NCI-H1694 treated with DMSO at 0.1 percent for 48 hours (cell line): ENCODE measurements around the gene COL4A6.
"Not testable (repeated sequence)": the region's sequence is repeated elsewhere in the genome, so short reads cannot be mapped to it uniquely, and the experiment has no call there.

Experiments used
- DNase-seq: peaks from one replicate; lab custom pipeline; 2025; lab: John Stamatoyannopoulos, UW

Gene COL4A6

DNA sequence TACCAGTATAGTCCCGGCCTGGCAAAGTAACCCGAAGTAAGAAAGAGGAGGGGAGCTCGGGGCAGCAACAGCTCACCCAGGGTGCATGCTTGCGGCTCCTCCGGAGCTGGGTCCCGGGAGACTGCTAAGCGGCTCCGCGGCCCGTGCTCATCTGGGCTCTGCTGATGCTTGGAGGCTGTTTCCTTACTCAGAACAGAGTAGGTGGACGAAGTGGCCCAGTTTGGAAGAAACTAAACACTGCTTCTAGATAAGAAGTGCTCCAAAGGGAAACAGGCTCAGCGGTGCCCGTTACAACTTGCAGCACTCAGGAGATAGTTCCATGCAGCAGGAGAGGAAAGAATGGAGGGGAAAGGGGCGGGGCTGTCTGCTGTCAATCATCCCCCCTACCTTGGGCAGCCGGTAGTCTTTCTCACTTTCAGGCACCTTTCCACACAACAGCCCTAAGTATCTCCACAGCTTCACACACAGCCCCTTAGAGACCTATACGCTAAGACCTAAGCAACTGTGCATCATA is at the start of gene COL4A6:
TSS of gene COL4A6 (minus strand) at position 313 of the 514 bp plus-strand sequence. CDS start at position 87, 226 bp downstream.
- DNase-seq, result no peak

DNA sequence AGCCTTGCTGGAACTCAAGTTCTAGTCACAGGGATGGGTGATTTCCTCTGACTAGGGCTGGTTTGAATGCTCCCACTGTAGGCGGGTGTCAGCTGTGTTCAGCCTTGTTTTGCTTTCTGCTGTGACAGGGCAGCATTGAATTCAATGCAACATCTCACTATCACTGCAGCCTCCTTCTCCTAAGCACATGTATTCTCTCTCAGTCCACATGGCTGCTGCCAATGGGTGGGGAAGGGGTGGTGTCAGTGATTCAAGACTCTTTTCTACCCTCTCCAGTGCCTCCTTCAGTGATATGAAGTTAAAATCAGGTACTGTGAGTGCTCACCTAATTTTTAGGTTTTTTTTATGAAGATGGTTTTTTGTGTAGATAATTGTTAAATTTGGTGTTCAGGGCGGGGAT is 47.7 kb upstream of the COL4A6 start:
- no peak for DNase-seq

DNA sequence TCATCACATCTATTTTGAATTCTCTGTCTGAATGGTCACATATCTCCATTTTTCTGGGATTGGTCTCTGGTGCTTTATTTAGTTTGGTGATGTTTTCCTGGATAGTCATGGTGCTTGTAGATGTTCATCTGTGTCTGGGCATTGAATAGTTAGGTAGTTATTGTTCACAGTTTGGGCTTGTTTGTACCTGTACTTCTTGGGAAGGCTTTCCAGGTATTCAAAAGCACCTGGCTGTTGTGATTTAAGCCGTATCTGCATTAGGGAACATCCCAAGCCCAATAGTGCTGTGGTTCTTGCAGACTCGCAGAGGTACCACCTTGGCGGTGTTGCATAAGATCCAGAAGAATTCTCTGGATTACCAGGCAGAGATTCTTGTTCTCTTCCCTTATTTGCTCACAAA is 46.0 kb upstream of the COL4A6 start:
- DNase-seq, result no peak

DNA sequence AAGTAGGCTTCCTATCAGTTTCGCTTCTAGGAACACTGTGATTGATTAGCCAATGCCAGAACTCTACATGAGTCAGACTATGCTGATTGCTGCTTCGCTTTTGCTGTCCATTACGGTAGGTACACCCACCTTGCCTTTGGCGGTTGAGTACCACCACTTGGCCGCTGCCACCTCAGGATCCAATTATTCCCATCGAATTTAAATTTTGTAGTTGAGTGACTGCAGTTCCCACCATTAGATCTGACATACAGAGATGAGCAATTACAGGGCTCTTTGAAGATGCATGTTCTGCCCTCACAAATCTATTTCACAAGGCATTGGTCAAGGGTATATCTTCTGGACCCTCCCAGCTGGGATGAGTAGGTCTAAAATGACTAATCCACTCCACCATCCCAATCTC is 43.3 kb upstream of the COL4A6 start:
- DNase-seq, result not testable (repeated sequence)

DNA sequence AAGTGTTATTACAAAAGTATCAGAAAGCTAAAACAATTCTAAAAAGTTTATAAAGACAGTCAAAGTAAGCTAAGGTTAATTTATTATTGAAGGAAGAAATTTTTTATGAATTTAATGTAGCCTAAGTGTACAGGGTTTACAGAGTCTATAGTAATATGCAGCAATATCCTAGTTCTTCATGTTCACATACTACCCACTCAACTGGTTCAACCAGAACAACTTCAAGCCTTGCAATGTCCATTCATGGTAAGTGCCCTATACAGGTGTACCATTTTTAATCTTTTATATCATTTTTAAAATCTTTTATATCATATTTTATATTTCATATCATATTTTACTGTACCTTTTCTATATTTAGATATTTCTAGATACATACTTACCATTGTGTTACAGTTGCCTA is 35.8 kb upstream of the COL4A6 start:
- DNase-seq, result no peak

DNA sequence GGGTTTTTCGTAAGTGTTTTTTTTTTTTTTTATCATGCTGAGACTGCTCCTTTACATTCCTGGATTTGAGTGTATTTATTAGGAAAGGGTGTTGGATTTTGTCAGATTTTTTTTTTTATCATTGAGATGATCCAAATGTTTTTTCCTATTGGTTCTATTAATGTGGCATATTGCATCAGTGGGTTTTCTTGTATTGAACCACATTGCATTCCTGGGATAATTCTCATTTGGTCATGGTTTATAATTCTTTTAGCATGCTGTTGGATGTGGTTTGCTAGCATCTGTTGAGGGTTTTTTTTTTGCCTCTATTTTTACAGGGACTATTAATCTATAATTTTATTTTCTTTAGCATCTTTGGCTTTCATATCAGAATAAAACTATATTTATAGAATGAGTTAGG is 30.3 kb upstream of the COL4A6 start:
- no peak for DNase-seq

DNA sequence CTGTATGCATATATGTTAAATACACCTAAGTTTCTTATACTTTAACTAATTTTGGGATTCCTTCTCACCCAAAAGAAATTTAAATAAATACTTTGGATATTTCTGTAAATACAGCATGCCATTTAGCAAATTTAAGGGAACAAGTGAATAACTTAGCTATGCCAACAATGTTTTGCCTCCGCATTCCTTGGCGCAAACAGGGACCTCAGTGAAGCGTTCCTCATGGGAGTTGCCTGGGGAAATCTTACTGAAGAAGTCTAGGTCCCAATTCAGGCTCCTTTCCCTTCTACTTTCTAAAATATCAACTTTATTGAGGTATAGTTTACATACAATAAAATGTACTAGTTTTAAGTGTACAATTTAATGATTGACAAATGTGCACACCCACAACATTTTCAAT is 26.4 kb upstream of the COL4A6 start:
- DNase-seq, result no peak

DNA sequence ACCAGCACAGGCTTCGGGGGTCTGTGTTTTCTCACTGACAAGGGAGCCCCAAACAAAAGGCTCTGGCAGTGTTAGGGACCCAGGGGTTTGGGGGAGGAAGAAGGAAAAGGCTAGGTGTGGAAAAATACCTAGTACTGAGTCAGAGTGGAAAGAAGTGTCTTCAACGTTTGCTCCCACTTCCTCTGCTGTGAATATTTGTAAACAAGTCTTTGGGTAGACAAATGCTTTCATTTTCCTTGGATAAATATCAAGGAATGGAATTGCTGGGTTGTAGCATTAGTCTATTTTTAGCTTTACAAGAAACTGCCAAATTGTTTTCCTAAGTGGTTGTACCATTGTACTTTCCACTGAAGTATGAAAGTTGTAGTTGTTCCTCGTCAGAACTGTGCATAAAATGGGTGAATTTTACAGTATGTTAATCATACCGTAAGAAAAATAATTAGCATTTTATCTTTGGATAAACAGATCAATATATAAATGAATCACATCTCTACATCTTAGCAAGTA is 18.8 kb upstream of the COL4A6 start:
- DNase-seq, result no peak

DNA sequence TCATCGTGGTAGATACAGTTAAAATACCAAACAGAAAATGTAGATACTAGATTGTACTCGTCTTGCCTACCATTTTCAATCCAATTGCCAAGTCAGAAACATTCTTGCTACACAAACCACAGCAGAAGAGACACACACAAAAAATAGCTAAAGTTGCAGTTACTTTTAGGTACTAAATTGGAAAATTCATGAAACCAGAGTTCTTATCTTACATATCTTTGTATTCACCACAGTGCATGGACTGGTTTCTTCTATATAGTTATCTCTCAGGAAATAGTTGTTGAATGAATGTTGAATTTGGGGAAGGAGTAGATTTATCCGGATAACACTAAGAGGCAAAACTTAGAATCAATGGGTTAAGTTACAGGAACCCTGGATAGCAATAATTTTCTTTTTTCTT is 15.6 kb upstream of the COL4A6 start:
- no peak for DNase-seq

DNA sequence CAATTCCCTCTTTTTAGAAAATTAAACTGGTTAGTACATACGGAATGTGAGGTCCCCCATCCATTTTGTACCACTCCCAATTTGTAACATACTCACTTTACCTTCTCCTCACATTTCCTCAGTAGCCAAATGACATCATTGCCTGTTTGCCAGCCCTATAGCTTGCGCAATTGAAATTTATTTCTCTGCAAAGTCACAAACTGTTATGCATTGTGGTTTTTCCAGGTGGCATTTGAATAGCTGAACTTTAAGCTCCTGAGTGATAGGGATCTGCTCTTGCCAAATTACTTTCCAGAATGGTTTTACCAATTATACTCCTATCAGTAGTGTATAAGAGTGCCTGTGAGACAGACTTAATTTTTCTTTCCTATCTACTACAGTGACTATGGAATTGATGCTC is 9.1 kb upstream of the COL4A6 start:
- no peak for DNase-seq

DNA sequence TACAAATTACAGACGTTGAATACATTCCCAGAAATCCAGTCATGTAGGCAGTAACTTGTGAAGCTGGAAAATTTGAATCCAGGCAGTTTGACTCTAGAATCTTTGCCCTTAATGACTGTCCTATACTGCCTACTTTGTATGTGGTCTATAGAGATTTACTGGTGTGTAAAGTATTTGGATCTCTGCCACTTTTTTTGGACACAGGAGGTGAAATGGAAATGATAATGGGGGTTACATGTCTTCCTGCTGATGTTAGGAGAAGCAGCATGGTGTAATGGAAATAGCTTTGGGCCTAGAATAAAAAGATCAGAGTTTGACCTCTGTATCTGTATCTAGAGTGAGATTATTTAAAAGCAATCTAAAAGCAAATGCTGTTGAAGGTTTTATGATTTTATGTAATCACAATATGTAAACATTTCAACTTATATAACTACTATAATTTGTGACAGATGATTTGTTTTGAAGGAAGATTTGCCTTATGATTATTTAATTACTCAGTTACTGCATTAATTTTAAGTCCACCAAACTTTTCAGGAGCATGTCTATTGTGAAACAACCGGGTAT is 4.8 kb upstream of the COL4A6 start:
- DNase-seq, result no peak

DNA sequence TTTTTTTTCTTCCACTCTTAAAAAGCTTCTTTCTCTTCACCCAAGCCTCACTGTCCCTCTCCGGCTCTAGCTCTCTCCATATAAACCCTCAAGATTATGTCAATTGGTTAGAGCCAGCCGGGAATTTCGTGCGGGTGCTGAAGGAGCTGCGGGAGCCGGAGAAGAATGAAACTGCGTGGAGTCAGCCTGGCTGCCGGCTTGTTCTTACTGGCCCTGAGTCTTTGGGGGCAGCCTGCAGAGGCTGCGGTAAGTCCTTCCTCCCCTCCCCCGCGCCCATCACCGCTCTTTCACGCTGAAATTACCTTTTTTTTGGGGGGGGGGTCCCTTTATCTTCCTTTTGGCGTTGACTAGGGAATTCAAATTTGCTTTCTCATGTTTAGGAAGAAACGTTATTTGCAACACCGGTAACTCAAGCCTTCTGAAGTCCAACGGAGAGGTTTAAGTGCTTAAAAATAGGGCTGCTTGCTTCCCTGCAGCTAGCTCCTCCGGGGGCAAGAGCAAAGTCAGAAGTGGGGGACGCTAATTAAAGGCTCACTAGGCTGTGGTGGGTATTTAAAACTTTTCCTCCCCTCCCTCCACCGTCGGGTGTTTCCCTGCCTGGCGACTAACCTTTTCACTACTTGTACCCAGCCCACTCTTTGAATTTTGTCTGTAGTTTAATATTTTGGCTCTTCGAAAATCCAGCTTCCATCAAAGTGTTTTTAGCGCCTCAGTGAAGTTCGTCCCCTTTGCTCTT is 1.9 kb upstream of the COL4A6 start:
- no peak for DNase-seq

DNA sequence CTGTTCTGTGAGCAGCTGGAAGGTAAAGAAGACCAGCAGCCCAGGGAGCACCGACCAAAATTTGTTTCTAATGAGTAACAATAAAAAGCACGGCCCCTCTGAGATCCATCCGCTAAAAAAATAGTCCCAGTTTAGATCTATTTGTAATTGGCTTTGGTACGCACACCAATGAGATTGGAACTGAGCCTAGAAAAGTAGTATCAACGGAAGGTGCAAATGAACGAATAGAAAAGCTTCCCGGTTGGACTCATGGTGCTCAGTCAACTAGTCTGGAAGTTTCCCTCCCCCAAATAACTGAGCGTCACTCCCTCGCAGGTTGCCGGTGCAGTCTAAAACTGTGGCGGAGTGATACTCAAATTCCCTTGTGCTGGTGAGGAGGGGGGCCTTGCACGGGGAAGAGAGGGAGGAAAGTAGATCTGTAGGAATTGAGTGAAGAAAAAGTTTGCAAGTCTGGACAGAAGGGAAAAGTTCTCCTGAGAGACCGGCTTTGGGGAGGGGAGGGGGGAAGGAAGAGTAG is 1.3 kb upstream of the COL4A6 start, which contains the start of gene COL4A5:
TSS of gene COL4A5 (plus strand) at position 413 of the 517 bp plus-strand sequence. CDS start 288 bp downstream, outside the sequence.
- no peak for DNase-seq

DNA sequence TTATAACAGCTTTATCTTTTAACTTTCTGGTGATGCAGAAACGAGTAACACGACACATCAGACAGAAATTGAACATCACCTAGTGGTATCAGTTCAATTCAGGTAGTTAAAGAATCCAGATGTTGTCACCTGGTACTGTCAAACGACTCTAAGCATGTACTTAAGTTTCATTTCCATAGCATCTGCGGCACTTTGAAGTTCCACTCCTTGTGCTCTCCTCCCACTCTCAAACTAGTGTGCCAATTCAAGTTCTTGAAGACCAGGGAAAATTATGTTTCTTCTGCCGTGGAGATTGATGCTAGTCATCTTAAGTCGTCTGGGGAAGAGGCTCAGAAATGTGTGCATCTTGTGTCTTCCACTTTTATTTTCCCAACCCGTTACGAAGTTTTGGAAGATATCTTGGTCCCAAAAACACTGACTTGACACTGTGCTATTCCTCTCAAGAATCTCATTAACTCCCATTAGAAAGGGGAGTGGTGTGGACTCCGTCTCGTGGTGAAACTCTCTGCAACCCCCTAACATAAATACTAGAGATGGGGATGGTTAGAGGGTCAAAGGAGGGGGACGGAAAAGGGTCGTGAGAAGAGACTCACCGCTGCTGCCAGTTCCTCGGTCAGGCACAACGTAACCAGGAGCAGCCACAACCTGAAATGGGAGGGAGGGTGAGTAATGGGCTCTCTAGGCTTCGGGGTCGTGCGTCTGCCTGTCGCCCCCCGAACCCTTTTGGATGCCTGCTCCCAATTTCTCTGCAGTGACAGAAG is 693 bp downstream of the COL4A6 start:
- no peak for DNase-seq

DNA sequence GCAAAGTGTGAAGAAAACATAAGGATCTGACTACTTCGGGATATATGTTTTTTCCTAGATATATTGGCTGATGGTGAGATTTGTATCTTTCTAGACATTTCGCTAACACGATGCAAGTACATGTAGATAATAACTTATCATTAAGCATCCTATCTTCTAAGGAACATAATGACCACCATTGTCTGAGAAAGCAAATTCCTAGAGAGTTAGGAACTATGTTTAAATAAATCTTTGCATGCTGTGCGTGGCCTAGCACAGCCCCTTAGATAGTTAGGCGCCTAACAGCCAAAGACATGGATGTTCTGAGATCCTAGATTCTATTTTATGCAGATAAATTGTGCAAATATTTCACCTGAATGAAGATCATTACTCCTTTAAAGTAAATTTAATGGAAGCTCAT is 3.0 kb downstream of the COL4A6 start:
- no peak for DNase-seq

DNA sequence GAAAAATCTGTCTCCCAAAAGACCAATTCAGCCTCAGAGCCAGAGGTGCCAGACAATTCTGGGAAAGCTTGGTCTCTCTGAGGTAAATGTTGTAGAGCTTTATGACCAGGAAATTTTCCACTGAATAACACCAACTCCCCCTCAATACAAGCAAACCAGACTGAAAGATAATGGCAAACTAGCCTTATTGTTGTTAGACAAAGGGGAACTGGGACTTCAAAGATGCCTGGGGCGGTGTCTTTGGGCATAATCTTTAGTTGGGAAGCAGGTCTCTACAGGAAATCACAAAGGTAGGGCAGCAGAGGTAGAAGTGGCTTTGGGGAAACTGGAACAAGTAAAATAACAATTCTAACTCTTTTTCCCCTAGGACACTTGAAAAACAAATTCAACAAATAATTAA is 12.0 kb downstream of the COL4A6 start:
- DNase-seq, result no peak

DNA sequence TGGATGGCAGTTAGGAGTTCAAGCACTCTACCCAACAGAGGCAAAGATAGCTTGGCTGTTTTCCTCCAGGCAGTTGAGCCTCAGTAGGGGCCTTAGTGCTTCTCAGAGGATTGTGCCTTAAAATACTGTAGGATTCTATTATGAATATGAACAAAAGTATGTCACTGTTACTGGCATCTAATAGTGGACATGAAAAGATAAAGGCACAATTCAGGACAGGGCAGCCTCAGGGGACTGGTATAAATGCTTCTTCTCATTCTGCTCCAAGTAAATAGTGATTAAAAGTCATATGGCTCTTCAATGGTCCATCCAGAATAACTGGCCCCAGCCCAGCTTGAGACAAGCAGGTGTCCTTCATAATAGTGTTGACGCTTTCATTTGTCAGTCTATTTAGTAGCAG is 17.7 kb downstream of the COL4A6 start:
- no peak for DNase-seq

DNA sequence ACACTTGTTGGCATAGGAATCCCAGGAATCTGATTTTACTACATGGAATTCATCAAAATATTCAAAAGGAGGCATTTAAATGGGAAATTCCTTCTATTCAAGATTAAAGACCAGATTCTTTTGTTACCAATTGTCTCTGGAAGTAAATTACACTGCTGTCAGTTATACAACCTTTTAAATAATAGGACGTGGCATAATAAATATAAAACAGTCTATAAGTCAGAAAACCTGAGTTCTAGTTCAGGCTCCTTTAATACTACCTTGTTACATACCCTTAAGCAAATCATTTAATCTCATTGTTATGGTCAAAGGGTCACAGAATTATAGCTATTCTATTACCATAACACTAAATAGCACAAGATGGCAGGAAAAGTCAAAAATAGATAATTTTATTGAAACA is 18.8 kb downstream of the COL4A6 start:
- DNase-seq, result no peak

DNA sequence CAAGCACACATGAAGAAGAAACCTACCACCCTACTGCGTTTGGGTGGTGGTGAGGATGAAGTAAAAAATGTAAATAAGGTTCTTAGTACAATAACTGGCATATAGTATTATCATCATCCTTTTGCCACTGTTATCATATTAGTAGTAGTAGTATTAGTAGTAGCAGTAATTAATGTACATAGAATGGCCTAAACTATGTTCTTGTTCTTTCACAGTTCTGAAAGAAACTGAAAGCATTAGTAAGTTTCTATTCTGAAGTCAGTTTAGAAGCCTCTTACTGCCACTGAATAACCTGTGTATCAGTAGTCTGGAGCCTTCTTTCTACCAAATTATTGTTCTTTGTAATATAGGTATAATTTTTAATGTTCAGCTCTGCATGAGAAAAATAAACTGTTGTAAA is 21.0 kb downstream of the COL4A6 start:
- no peak for DNase-seq

DNA sequence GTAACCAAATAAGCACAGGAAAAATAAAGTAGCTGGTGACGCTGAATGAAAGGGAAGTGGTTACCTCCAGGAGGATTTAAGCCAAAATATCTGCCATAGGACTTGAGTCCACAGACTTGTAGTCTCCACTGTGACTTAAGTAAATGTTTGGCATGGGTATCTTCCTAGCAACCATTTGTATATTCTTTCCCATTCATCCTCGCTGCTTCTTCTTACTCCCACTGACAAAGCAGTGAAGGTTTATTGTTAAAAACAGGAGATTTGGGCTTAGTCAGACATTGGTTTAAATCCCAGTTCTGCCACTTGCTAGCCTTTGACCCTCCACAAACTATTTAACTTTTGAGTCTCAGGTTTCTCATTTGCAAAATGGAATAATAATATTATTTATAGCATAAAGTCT is 22.3 kb downstream of the COL4A6 start:
- no peak for DNase-seq

DNA sequence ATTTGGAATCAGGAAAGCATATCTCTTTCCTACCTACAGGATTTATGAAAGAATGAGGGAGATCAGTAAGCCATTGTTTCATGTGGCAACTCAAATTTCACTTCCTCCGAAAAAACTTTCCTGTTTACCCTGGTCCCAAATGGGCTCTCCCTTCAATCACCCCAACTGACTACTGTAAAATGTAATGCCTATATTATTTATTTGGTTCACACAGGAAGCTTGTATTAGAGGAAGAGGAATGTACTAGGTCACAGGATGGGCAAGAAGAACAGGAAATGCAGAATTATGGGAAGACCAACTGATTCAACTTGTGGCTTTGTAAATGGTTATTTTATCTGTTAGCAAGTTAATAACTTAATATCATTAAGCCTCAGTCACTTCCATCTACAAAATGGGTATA is 23.1 kb downstream of the COL4A6 start:
- DNase-seq, result no peak

DNA sequence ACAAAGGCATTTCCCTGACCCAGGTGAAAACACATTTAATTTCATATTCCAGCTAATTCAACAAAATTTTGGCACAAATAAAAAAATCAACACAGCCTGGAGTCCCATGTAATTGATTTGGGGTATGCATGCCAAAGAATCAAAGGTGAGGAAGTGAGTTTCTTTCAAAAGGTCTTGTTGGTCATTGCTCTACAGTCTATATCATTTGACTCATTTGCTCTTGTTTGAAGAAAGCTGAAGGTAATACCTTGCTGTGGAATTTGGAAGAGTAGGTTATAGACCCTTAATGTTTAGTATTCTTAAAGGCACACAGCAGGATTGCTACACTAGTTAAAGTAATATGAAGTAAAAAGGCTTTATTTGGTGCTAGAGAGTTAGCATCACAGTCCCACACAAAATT is 25.4 kb downstream of the COL4A6 start:
- no peak for DNase-seq
